ENCODE data around the gene PRKRIP1.
A peak's percentile ranks its signal among the peaks of the same experiment; 100 is the strongest.

PRKRIP1 gene

DNA sequence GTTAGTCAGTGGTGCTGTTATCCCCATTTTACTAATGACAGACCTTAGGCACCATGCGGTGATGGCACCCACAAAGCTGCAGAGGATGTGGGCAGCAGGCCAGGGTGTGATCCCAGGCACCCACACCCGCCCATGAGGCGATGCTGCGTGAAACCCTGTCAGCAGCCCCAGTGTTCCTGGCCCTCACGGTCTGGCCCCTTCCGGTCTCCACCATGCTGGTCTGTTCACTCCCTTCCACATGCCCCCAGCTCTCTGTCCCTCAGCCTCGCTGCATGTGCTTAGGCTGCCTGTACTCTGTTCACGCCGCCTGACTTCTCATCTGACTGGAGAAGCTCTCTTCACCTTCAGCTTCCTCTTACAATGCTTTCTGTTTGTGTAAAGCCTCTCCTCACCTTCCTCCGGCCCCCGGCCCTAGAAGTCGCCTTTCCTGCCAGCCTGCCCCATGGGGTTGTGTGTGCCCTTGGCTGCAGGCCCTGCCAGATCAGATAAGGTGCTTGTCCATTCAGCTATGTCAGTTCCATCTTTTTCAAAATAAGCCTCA, 19.6 kb downstream of the PRKRIP1 start:
- H3K27ac ChIP-seq (ENCODE audit: low read depth, low read length), result peak overlapping the region; percentile 63
- TF ChIP-seq, protein P1, sequence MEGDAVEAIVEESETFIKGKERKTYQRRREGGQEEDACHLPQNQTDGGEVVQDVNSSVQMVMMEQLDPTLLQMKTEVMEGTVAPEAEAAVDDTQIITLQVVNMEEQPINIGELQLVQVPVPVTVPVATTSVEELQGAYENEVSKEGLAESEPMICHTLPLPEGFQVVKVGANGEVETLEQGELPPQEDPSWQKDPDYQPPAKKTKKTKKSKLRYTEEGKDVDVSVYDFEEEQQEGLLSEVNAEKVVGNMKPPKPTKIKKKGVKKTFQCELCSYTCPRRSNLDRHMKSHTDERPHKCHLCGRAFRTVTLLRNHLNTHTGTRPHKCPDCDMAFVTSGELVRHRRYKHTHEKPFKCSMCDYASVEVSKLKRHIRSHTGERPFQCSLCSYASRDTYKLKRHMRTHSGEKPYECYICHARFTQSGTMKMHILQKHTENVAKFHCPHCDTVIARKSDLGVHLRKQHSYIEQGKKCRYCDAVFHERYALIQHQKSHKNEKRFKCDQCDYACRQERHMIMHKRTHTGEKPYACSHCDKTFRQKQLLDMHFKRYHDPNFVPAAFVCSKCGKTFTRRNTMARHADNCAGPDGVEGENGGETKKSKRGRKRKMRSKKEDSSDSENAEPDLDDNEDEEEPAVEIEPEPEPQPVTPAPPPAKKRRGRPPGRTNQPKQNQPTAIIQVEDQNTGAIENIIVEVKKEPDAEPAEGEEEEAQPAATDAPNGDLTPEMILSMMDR (IDR thresholded peaks at IDR 0.05; ENCODE audit: insufficient read depth, low read length, poor library complexity, severe bottlenecking), result no peak
- no peak for TF ChIP-seq EZH2phosphoT487 (conservative IDR thresholded peaks at IDR 0.05; ENCODE audit: low read length)
- peak overlapping the region; percentile 5 for H3K4me2 ChIP-seq (ENCODE audit: low read depth, low read length, poor library complexity, severe bottlenecking)
- H3K9me3 ChIP-seq (ENCODE audit: insufficient read depth, low read length), result no peaks in the 10 kb centered on the region
- peaks cover 27% of the 10 kb centered on the region for H3K36me3 ChIP-seq (ENCODE audit: low read length)
- H3K4me3 ChIP-seq (ENCODE audit: insufficient read depth, low read length, poor library complexity, severe bottlenecking), result no peak overlapping the region
- H3K79me2 ChIP-seq (ENCODE audit: insufficient read depth, low read length), result peaks cover 26% of the 10 kb centered on the region
- H3K27me3 ChIP-seq (ENCODE audit: low read length), result no peaks in the 10 kb centered on the region
- no peaks in the 10 kb centered on the region for H4K20me1 ChIP-seq (ENCODE audit: low read depth, low read length)
- peak overlapping the region; percentile 14; the same call in 1 of the 2 replicates for H3K9ac ChIP-seq (ENCODE audit: low read length)
- peaks cover 22% of the 10 kb centered on the region for H3F3A ChIP-seq (ENCODE audit: insufficient read depth)
- H2AFZ ChIP-seq (ENCODE audit: low read depth, low read length, severe bottlenecking), result no peak overlapping the region
- no peaks in the 10 kb centered on the region for H3K9me2 ChIP-seq (replicated peaks; ENCODE audit: insufficient read depth, low read length)

DNA sequence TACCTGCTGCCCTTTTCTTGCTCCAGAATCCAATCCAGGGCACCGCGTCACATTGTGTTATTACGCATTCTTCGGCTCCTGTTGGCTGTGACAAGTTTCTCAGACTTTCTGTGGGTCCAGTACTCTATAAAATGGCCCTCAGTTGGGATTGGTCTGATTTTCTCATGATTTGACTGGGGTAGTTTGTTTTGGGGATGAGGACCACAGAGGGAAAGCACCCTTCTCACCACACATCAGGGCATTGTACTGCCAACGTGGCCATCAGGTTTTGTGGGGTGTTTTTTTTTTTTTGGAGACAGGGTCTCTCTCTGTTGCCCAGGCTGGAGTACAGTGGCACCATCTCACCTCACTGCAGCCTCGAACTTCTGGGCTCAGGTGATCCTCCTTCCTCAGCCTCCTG, 20.2 kb downstream of the PRKRIP1 start:
- Histone ChIP-seq H3K4me3 (ENCODE audit: insufficient read depth, low read length, poor library complexity, severe bottlenecking) (no peak overlapping the region), H3K9me2 (replicated peaks; ENCODE audit: insufficient read depth, low read length) (no peaks in the 10 kb centered on the region), H3F3A (ENCODE audit: insufficient read depth) (peaks cover 24% of the 10 kb centered on the region), H3K79me2 (ENCODE audit: insufficient read depth, low read length) (peaks cover 26% of the 10 kb centered on the region), H3K9me3 (ENCODE audit: insufficient read depth, low read length) (no peaks in the 10 kb centered on the region), H3K36me3 (ENCODE audit: low read length) (peaks cover 26% of the 10 kb centered on the region), H3K27me3 (ENCODE audit: low read length) (no peaks in the 10 kb centered on the region), H2AFZ (ENCODE audit: low read depth, low read length, severe bottlenecking) (no peak overlapping the region), H3K9ac (ENCODE audit: low read length) (no peak overlapping the region), H4K20me1 (ENCODE audit: low read depth, low read length) (no peaks in the 10 kb centered on the region), H3K4me2 (ENCODE audit: low read depth, low read length, poor library complexity, severe bottlenecking) (no peak overlapping the region), H3K27ac (ENCODE audit: low read depth, low read length) (peak overlapping the region; percentile 63; the same call in 1 of the 2 replicates)
- TF ChIP-seq EZH2phosphoT487 (conservative IDR thresholded peaks at IDR 0.05; ENCODE audit: low read length), result no peak
- TF ChIP-seq, protein P1 (IDR thresholded peaks at IDR 0.05; ENCODE audit: insufficient read depth, low read length, poor library complexity, severe bottlenecking), result no peak

DNA sequence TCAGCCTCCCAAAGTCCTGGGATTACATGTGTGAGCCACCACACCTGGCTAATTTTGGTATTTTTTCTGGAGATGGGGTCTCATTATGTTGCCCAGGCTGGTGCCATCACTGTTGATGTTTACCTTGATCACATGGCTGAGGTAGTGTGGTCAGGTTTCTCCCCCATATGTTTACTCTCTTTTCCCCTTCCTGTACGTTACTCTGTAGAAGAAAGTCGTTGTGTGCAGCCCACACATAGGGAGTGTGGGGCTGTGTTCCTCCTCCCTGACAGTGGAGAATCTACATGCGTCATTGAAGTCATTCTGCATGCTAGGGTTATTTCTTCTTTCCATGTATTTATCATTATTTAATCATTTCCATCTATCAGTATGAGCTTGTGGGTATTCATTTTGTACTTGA, 20.9 kb downstream of the PRKRIP1 start:
- no peak overlapping the region for H2AFZ ChIP-seq (ENCODE audit: low read depth, low read length, severe bottlenecking)
- no peaks in the 10 kb centered on the region for H4K20me1 ChIP-seq (ENCODE audit: low read depth, low read length)
- peaks cover 26% of the 10 kb centered on the region for H3K36me3 ChIP-seq (ENCODE audit: low read length)
- no peak overlapping the region for H3K4me3 ChIP-seq (ENCODE audit: insufficient read depth, low read length, poor library complexity, severe bottlenecking)
- no peaks in the 10 kb centered on the region for H3K9me2 ChIP-seq (replicated peaks; ENCODE audit: insufficient read depth, low read length)
- H3K27me3 ChIP-seq (ENCODE audit: low read length), result no peaks in the 10 kb centered on the region
- peaks cover 26% of the 10 kb centered on the region for H3K79me2 ChIP-seq (ENCODE audit: insufficient read depth, low read length)
- no peaks in the 10 kb centered on the region for H3K9me3 ChIP-seq (ENCODE audit: insufficient read depth, low read length)
- no peak overlapping the region for H3K9ac ChIP-seq (ENCODE audit: low read length)
- H3K27ac ChIP-seq (ENCODE audit: low read depth, low read length), result no peak overlapping the region
- H3K4me2 ChIP-seq (ENCODE audit: low read depth, low read length, poor library complexity, severe bottlenecking), result no peak overlapping the region
- H3F3A ChIP-seq (ENCODE audit: insufficient read depth), result peaks cover 28% of the 10 kb centered on the region
- TF ChIP-seq, protein P1 (IDR thresholded peaks at IDR 0.05; ENCODE audit: insufficient read depth, low read length, poor library complexity, severe bottlenecking), result no peak
- no peak for TF ChIP-seq EZH2phosphoT487 (conservative IDR thresholded peaks at IDR 0.05; ENCODE audit: low read length)

All from SU-DHL-6 (cell line).